OCI-LY3 (cell line): ENCODE results near the gene TMEM191C.
"Not testable (repeated sequence)": the region's sequence is repeated elsewhere in the genome, so short reads cannot be mapped to it uniquely, and the experiment has no call there.

Source experiments
- H2AFZ ChIP-seq: fragments of 200-600, 300-600 bp; shearing (Covaris generic); 2 replicates; pipeline ENCODE4 v1.6.0; 2014; ENCODE audit warnings: antibody characterized with exemption, low read depth, low read length
- H3K27ac ChIP-seq: fragments of 200-600, 300-600 bp; sonication (generic); 2 replicates; pipeline ENCODE4 v1.5.1; 2014; ENCODE audit warnings: mild to moderate bottlenecking, low read length, moderate library complexity, mixed read lengths
- H3K27me3 ChIP-seq: fragments of 200-600, 300-600 bp; sonication (generic); 2 replicates; pipeline ENCODE4 v1.6.1; 2014; ENCODE audit warnings: low read depth, low read length, mixed read lengths
- H3K36me3 ChIP-seq: fragments of 200-600, 300-600 bp; sonication (generic); replicated peaks from 2 replicates; pipeline ENCODE3; 2014; ENCODE audit warnings: low read depth, low read length, mixed read lengths
- H3K4me1 ChIP-seq: fragments of 300-600, 200-600 bp; sonication (generic); 2 replicates; pipeline ENCODE4 v1.6.1; 2014; ENCODE audit warnings: low read length, mixed read lengths
- H3K4me2 ChIP-seq: fragments of 200-600, 300-600 bp; sonication (generic); 2 replicates; pipeline ENCODE4 v1.6.1; 2014; ENCODE audit warnings: low read length, mixed read lengths
- H3K4me3 ChIP-seq: fragments of 300-600, 200-600 bp; sonication (generic); 2 replicates; pipeline ENCODE4 v1.5.1; 2014; ENCODE audit warnings: antibody characterized with exemption, mild to moderate bottlenecking, low read length, moderate library complexity
- H3K79me2 ChIP-seq: fragments of 300-600, 200-600 bp; shearing (Covaris generic); 2 replicates; pipeline ENCODE4 v1.6.1; 2014; ENCODE audit warnings: mild to moderate bottlenecking, low read length, mixed read lengths
- H3K9ac ChIP-seq: fragments of 300-600, 200-600 bp; shearing (Covaris generic); 2 replicates; pipeline ENCODE4 v1.6.0; 2014; ENCODE audit warnings: mild to moderate bottlenecking, low read length, moderate library complexity
- H3K9me3 ChIP-seq: fragments of 200-600, 300-600 bp; shearing (Covaris generic); 2 replicates; pipeline ENCODE4 v1.6.1; 2014; ENCODE audit warnings: low read length, mixed read lengths; ENCODE audit not compliant: insufficient read depth
- H4K20me1 ChIP-seq: fragments of 200-600, 300-600 bp; sonication (generic); 2 replicates; pipeline ENCODE4 v1.6.1; 2016; ENCODE audit warnings: low read length, mixed read lengths; ENCODE audit not compliant: insufficient read depth
- CTCF ChIP-seq: fragments of 200-600, 300-600 bp; sonication (generic); IDR thresholded peaks from 2 replicates; pipeline ENCODE4 v1.5.1; 2014; ENCODE audit warnings: antibody characterized with exemption, low read length, low read depth
- EZH2phosphoT487 ChIP-seq: fragments of 200-600 bp; shearing (Covaris generic); IDR thresholded peaks from 2 replicates; pipeline ENCODE4 v1.6.1; 2018; ENCODE audit warnings: antibody characterized with exemption, mixed run types, low read depth

The TMEM191C gene

GRCh38 chr22:21451545-21452520, 15.4 kb upstream of the TMEM191C start:
- Histone ChIP-seq H3K9me3 (no peaks in the 10 kb centered on the region), H3K27me3 (no peaks in the 10 kb centered on the region), H3K4me2 (no peak overlapping the region), H3K9ac (no peak overlapping the region), H4K20me1 (peaks cover 5% of the 10 kb centered on the region; the same call in 1 of the 2 replicates), H2AFZ (no peak overlapping the region), H3K4me1 (no peaks in the 10 kb centered on the region), H3K79me2 (no peaks in the 10 kb centered on the region), H3K4me3 (no peak overlapping the region), H3K27ac (no peak overlapping the region), H3K36me3 (peaks cover 6% of the 10 kb centered on the region)
- TF ChIP-seq EZH2phosphoT487: no peak
- no peak for TF ChIP-seq CTCF

GRCh38 chr22:21452666-21453065, 14.5 kb upstream of the TMEM191C start:
- not testable (repeated sequence) for H2AFZ ChIP-seq, H3K36me3 ChIP-seq, H3K4me1 ChIP-seq, H3K79me2 ChIP-seq, H3K27me3 ChIP-seq, H3K9ac ChIP-seq, H3K4me3 ChIP-seq, H3K4me2 ChIP-seq, H3K9me3 ChIP-seq, H4K20me1 ChIP-seq, H3K27ac ChIP-seq

GRCh38 chr22:21454998-21455333, 12.2 kb upstream of the TMEM191C start:
- not testable (repeated sequence) for H3K4me3 ChIP-seq, H3K9ac ChIP-seq, H3K36me3 ChIP-seq, H4K20me1 ChIP-seq, H3K27ac ChIP-seq, H3K79me2 ChIP-seq, H3K4me1 ChIP-seq, H3K9me3 ChIP-seq, H2AFZ ChIP-seq, H3K27me3 ChIP-seq, H3K4me2 ChIP-seq

- TF ChIP-seq CTCF: no peak
- TF ChIP-seq EZH2phosphoT487: no peak
- Histone ChIP-seq H3K27me3 (no peaks in the 10 kb centered on the region), H3K4me1 (no peaks in the 10 kb centered on the region), H3K4me3 (no peak overlapping the region), H3K9me3 (no peaks in the 10 kb centered on the region), H3K79me2 (no peaks in the 10 kb centered on the region), H3K36me3 (no peaks in the 10 kb centered on the region), H3K27ac (no peak overlapping the region), H3K4me2 (no peak overlapping the region), H3K9ac (no peak overlapping the region), H4K20me1 (no peaks in the 10 kb centered on the region), H2AFZ (no peak overlapping the region)
These were observed 11.7 kb upstream of the TMEM191C start for GRCh38 chr22:21455334-21456089.
